ENCODE data around the gene NFIX. TPM values are rescaled to one million over a fixed set of nuclear protein-coding genes. Genes with fewer than 3 reads are reported as not detected.

Gene NFIX
- polyA plus RNA-seq, 1 donor from 2014 or later: 0.09 TPM

DNA sequence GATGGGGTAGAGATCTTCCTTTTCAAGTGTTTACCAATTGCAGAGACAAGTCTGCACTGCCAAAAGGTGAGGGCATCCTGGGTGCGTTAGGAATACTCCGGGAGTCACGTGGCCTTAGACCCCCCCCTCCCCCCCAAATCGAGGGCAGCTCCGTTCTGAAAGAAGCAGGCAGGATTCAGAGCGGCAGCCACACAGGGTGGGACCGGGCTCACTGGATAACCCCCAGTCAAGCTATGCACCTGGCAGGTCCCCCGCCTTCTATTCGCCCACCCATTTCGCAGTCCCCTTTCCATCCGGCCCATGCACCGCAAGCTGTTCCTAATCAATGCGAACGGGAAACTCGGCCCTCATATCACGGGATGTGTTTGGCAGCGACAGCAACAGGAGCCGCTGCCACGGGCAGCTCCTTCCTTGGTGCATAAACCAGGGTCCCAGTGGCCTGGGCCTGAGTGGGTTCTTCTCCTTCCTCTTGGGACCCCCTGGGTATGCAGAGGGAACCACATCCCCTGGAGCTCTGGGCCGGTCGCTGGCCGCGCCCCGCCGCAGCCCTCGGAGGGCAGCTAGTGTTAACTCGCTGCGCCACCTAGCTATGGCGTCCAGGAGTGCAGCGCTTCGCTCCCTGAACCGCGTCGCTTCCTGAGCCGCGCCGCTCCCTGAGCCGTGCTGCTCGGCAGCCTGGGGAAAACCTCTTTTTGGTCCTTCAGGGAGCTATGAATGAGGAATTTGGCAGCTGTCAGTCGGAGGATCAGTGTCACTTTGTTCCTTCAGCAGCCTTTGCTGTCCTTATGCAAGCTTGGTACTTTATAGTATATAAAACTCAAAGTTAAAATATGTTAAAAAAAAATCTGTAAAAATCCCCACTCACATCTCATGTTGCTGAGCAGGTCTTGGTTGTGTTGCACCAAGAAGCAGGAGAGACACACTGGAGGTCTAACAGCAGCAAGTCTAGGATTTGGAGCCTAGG is 66.0 kb downstream of the NFIX start:
- H3K27ac Mint-ChIP-seq: peak overlapping the region in 1 of 3 donors; percentile 10
- H3K27me3 Mint-ChIP-seq: peaks cover 18% of the 10 kb centered on the region
- H3K4me1 Mint-ChIP-seq: peaks cover 5 to 9% (median 7%) of the 10 kb centered on the region in 3 donors
- no peaks in the 10 kb centered on the region for H3K9me3 Mint-ChIP-seq
- H3K36me3 Mint-ChIP-seq: peaks cover 2% of the 10 kb centered on the region
- peak overlapping the region; percentile 78 to 91 (median 87) for H3K4me3 Mint-ChIP-seq

DNA sequence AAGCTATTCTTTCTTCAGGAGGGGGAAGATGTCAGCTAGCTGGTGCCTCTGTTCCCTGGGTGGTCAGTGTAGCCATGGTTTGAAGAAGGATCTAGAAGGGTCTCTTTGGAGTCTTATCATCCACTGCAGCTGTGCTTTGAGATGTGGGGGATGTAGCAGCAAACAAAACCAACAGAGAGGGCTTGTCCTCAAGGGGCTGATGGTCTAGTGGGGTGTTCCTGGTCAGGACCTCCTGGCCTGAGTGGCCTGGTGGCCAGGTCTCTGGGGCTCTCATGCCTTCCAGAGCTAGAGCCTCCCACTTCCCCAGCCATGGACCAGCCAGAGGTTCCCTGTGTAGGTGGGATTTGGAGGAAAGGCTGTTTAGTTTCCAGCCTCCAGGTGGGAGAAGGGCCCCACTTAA is 67.0 kb downstream of the NFIX start:
- peaks cover 2% of the 10 kb centered on the region for H3K36me3 Mint-ChIP-seq
- peaks cover 5 to 9% (median 7%) of the 10 kb centered on the region in 3 donors for H3K4me1 Mint-ChIP-seq
- no peak overlapping the region for H3K27ac Mint-ChIP-seq
- no peaks in the 10 kb centered on the region for H3K9me3 Mint-ChIP-seq
- no peak overlapping the region for H3K4me3 Mint-ChIP-seq
- H3K27me3 Mint-ChIP-seq: peaks cover 18% of the 10 kb centered on the region

- Mint-ChIP-seq H3K27me3 (peaks cover 18% of the 10 kb centered on the region), H3K4me3 (peak overlapping the region in 1 of 4 donors; percentile 52), H3K27ac (peak overlapping the region in 1 of 3 donors; percentile 2), H3K4me1 (peaks cover 5 to 9% (median 7%) of the 10 kb centered on the region in 3 donors), H3K36me3 (peaks cover 2% of the 10 kb centered on the region), H3K9me3 (no peaks in the 10 kb centered on the region)
Measured at GRCh38 chr19:13063461-13064091, 68.3 kb downstream of the NFIX start.

DNA sequence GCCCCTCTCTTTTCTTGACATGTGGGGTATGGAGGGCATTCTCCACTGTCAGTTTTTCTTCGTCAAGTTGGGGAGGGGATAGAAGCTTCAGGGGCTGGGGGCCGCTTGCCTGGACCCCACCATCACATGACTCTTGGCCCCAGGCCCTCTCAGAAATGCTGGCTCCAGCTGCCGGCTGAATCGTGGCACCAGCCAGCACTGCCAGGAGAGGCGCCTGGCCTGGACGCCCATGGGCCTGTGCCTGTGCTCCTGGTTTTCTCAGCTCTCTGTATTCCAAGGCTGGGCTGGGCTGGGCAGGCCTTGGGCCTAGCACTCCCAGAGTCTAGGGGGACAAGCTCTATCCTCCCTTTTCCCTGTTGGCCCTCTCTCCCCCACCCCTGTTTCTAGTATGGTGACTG is 68.8 kb downstream of the NFIX start:
- no peak overlapping the region for H3K4me3 Mint-ChIP-seq
- no peak overlapping the region for H3K27ac Mint-ChIP-seq
- H3K27me3 Mint-ChIP-seq: peaks cover 19% of the 10 kb centered on the region
- peaks cover 2% of the 10 kb centered on the region for H3K36me3 Mint-ChIP-seq
- peaks cover 3 to 9% (median 7%) of the 10 kb centered on the region in 3 donors for H3K4me1 Mint-ChIP-seq
- H3K9me3 Mint-ChIP-seq: no peaks in the 10 kb centered on the region

DNA sequence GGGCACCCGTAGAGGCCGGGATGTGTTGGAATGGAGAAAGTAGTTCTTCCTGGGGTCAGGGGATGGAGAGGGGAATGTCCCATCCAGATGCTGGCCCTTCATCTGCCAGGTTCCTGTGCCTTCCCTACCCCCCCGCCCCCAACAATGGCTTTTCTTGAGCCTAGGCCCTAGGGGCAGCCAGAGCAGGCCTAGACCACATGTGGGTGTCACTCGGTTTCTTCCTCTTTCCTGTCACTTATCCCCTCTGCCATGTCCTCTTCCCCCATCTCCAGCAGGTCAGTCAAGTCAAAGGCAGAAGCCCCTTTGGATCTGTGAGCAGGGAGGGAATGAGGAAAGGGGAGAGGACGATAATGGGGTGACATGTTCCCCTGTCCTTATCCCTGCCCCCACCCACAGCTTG is 71.0 kb downstream of the NFIX start:
- H3K27me3 Mint-ChIP-seq: peaks cover 15% of the 10 kb centered on the region
- no peak overlapping the region for H3K27ac Mint-ChIP-seq
- H3K4me1 Mint-ChIP-seq: peaks cover 3 to 8% (median 3%) of the 10 kb centered on the region in 3 donors
- H3K4me3 Mint-ChIP-seq: no peak overlapping the region
- peaks cover 2% of the 10 kb centered on the region for H3K36me3 Mint-ChIP-seq
- no peaks in the 10 kb centered on the region for H3K9me3 Mint-ChIP-seq

GRCh38 chr19:13066933-13067807 is 71.9 kb downstream of the NFIX start:
- no peaks in the 10 kb centered on the region for H3K9me3 Mint-ChIP-seq
- peak overlapping the region in 2 of 3 donors; percentile 53 to 64 for H3K27ac Mint-ChIP-seq
- H3K36me3 Mint-ChIP-seq: peaks cover 2% of the 10 kb centered on the region
- H3K27me3 Mint-ChIP-seq: peaks cover 12% of the 10 kb centered on the region
- H3K4me3 Mint-ChIP-seq: no peak overlapping the region
- peaks cover 0 to 5% (median 3%) of the 10 kb centered on the region in 3 donors for H3K4me1 Mint-ChIP-seq

DNA sequence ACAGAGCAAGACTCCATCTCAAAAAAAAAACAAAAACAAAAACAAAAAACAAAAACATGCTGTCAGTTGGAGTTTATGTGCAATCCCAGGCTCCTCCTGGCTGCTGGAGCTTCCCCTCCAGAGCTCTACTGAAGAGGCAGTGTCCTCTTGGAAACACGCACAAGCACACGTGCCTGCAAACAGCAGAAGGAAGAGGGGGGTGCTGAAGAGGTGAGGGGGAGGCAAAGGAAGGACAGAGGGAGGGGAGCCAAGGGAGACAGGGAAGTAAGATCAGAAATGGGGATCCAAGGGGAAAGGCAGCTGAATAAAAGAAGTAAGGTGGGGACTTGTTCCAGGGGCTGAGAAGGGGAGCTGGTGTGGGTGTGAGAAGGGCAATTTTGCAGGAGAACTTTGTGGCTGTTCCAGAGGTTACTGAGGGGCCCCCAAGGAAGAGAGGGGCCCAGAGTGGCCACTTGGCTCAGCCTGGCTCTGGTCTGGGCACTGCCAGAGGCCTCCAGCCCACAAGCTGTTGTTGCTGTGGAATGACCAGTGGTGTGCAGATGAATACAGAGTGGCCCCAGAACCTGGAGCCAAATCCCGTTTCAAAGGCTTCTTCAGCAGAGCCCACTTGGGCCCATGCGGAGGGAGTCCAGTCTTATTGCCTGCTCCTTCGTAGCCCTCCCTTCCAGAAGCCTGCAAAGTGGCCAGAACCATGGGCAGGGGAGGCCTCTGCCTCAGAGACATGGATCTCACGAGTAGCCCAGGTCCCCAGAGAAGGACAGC is 73.0 kb downstream of the NFIX start:
- Mint-ChIP-seq H3K27me3 (peaks cover 6% of the 10 kb centered on the region), H3K36me3 (peaks cover 2% of the 10 kb centered on the region), H3K4me1 (peaks cover 0 to 4% (median 4%) of the 10 kb centered on the region in 3 donors), H3K27ac (no peak overlapping the region), H3K4me3 (no peak overlapping the region), H3K9me3 (no peaks in the 10 kb centered on the region)

- peaks cover 4% of the 10 kb centered on the region for H3K27me3 Mint-ChIP-seq
- H3K9me3 Mint-ChIP-seq: no peaks in the 10 kb centered on the region
- H3K4me1 Mint-ChIP-seq: peaks cover 0 to 1% (median 0%) of the 10 kb centered on the region in 3 donors
- H3K4me3 Mint-ChIP-seq: no peak overlapping the region
- H3K36me3 Mint-ChIP-seq: no peaks in the 10 kb centered on the region
- no peak overlapping the region for H3K27ac Mint-ChIP-seq
Measured at GRCh38 chr19:13069415-13070359, 74.4 kb downstream of the NFIX start.

- Mint-ChIP-seq H3K4me3 (no peak overlapping the region), H3K4me1 (peaks cover 0 to 1% (median 0%) of the 10 kb centered on the region in 3 donors), H3K9me3 (no peaks in the 10 kb centered on the region), H3K27ac (no peak overlapping the region), H3K27me3 (peaks cover 4% of the 10 kb centered on the region), H3K36me3 (no peaks in the 10 kb centered on the region)
Measured at GRCh38 chr19:13070425-13071140, 75.3 kb downstream of the NFIX start.

- Mint-ChIP-seq H3K4me1 (peaks cover 0 to 1% (median 0%) of the 10 kb centered on the region in 3 donors), H3K9me3 (no peaks in the 10 kb centered on the region), H3K27ac (no peak overlapping the region), H3K4me3 (peak overlapping the region in 1 of 4 donors; percentile 28), H3K36me3 (no peaks in the 10 kb centered on the region), H3K27me3 (peaks cover 4% of the 10 kb centered on the region)
Measured at GRCh38 chr19:13071444-13072187, 76.3 kb downstream of the NFIX start.

GRCh38 chr19:13072188-13072908 is 77.1 kb downstream of the NFIX start:
- peaks cover 0 to 1% (median 0%) of the 10 kb centered on the region in 3 donors for H3K4me1 Mint-ChIP-seq
- peak overlapping the region in 1 of 4 donors; percentile 28 for H3K4me3 Mint-ChIP-seq
- no peak overlapping the region for H3K27ac Mint-ChIP-seq
- H3K27me3 Mint-ChIP-seq: peaks cover 4% of the 10 kb centered on the region
- no peaks in the 10 kb centered on the region for H3K9me3 Mint-ChIP-seq
- no peaks in the 10 kb centered on the region for H3K36me3 Mint-ChIP-seq

DNA sequence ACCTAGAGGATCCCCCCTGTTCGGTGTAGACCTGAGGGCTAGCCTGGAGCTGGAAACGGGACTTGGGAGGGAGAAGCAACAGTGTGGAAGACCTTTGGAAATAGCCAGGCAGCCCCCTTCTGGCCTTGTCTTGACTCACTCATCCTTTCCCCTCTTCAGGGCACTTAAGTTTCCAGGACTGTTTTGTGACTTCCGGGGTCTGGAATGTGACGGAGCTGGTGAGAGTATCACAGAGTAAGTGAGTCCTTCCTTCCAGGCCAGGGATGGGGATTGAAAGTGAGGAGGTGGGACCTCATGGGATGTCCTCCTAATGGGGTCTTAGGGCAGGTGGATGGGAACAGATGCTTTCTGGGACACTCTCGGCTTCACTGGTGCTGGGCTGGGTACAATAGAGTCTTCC is 78.0 kb downstream of the NFIX start:
- Mint-ChIP-seq H3K27ac (no peak overlapping the region), H3K9me3 (no peaks in the 10 kb centered on the region), H3K4me3 (peak overlapping the region in 1 of 4 donors; percentile 39), H3K27me3 (peaks cover 7% of the 10 kb centered on the region), H3K4me1 (peaks cover 0 to 1% (median 0%) of the 10 kb centered on the region in 3 donors), H3K36me3 (no peaks in the 10 kb centered on the region)

Measured in IgD-negative memory B cell (primary cell).